Measurements from ENCODE around the gene KIF5A. TPM values are rescaled to one million over a fixed set of nuclear protein-coding genes. Genes with fewer than 3 reads are reported as not detected.
A peak's percentile ranks its signal among the peaks of the same experiment; 100 is the strongest.

KIF5A gene
- total and polyA plus RNA-seq, 8 donors: 0.38 to 6.5 (median 5.3) TPM

DNA sequence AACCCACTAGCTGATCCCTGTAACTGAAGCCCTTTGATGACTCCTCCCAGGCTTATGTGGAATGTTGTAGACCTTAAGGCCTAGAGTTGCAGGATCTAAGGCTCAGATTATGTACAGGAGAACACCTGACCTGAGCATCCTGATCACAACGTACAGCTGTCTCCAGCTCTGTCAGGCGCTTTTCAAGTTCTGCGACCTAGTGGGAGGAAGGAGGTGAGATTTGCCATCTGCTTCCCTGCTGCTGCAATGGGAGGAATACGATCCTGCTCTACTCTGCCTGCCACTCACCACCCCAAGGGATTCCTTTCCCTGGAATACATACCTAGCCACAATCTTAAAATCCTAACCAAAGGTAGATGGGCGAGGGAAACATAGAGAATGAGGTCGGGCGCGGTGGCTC is 16.7 kb upstream of the KIF5A start:
- H3K27ac ChIP-seq: no peak overlapping the region
- peaks cover 0 to 86% of the 10 kb centered on the region in 2 donors for H3K36me3 ChIP-seq
- no peaks in the 10 kb centered on the region for H3K9me3 ChIP-seq
- no peaks in the 10 kb centered on the region for H3K27me3 ChIP-seq
- no peak overlapping the region for H3K4me3 ChIP-seq
- intact Hi-C loops (cut with DNase I): no loop called here
- DNase-seq: no peak
- TF ChIP-seq, protein P1, sequence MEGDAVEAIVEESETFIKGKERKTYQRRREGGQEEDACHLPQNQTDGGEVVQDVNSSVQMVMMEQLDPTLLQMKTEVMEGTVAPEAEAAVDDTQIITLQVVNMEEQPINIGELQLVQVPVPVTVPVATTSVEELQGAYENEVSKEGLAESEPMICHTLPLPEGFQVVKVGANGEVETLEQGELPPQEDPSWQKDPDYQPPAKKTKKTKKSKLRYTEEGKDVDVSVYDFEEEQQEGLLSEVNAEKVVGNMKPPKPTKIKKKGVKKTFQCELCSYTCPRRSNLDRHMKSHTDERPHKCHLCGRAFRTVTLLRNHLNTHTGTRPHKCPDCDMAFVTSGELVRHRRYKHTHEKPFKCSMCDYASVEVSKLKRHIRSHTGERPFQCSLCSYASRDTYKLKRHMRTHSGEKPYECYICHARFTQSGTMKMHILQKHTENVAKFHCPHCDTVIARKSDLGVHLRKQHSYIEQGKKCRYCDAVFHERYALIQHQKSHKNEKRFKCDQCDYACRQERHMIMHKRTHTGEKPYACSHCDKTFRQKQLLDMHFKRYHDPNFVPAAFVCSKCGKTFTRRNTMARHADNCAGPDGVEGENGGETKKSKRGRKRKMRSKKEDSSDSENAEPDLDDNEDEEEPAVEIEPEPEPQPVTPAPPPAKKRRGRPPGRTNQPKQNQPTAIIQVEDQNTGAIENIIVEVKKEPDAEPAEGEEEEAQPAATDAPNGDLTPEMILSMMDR (IDR thresholded peaks at IDR 0.05): no peak
- no peak for ATAC-seq
- no peaks in the 10 kb centered on the region for H3K4me1 ChIP-seq

DNA sequence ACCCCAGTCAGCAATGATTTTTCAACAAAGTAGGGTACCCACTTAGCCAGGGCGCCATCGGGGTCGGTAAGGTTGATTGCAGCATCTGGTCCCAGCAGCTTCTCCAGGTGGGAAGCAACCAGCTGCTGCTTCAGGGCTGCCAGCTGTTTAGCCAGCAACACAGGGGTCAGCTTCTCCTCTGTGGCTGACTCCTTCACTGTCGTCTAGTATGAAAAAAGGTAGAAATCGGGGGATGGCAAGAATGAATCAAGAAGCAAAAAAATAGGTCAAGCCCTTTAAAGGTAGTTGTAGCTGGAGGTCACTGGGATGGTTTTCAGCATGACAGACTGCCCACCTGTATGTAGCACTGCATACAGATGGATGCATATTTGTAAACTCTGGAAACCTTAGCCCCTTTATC is 15.6 kb upstream of the KIF5A start:
- ATAC-seq: no peak
- TF ChIP-seq, protein P1 (IDR thresholded peaks at IDR 0.05): no peak

DNA sequence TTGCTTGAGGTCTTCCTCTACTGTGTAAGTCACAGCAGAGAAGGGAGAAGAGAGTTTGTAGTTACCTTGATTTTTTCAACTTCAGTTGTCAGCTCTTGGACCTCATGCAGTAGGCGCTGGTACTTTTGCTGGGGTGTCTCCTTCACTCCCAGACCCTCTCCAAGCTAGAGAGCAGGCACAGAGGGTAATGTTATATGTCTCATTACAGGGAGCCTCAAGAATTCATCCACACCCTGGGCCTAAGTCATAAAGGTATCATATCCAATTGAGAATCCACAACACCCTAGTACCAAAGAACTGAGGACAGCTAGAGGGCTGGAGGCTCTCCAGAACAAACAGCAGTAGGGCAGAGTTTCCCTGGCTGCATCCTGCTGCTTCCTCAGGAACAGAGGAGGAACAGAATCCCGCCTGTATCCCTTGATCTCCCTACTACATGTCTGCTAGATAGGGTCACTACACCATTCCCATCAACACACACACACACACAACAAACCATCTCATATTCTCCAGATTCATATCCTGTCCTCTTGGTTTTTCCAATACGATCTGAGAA is 14.8 kb upstream of the KIF5A start:
- H3K36me3 ChIP-seq: peaks cover 0 to 86% of the 10 kb centered on the region in 2 donors
- no peak overlapping the region for H3K4me3 ChIP-seq
- intact Hi-C loops (cut with DNase I): no loop called here
- TF ChIP-seq, protein P1 (IDR thresholded peaks at IDR 0.05): no peak
- DNase-seq (no peak), ATAC-seq (no peak)
- H3K27me3 ChIP-seq: no peaks in the 10 kb centered on the region
- no peaks in the 10 kb centered on the region for H3K9me3 ChIP-seq
- no peaks in the 10 kb centered on the region for H3K4me1 ChIP-seq
- H3K27ac ChIP-seq: no peak overlapping the region

More for the DNA sequence above, 15.6 kb upstream of the KIF5A start:
- Histone ChIP-seq H3K4me3 (no peak overlapping the region), H3K27me3 (no peaks in the 10 kb centered on the region), H3K4me1 (no peaks in the 10 kb centered on the region), H3K9me3 (no peaks in the 10 kb centered on the region), H3K36me3 (peaks cover 0 to 86% of the 10 kb centered on the region in 2 donors), H3K27ac (no peak overlapping the region)
- intact Hi-C loops (cut with DNase I): no loop called here
- DNase-seq: no peak

DNA sequence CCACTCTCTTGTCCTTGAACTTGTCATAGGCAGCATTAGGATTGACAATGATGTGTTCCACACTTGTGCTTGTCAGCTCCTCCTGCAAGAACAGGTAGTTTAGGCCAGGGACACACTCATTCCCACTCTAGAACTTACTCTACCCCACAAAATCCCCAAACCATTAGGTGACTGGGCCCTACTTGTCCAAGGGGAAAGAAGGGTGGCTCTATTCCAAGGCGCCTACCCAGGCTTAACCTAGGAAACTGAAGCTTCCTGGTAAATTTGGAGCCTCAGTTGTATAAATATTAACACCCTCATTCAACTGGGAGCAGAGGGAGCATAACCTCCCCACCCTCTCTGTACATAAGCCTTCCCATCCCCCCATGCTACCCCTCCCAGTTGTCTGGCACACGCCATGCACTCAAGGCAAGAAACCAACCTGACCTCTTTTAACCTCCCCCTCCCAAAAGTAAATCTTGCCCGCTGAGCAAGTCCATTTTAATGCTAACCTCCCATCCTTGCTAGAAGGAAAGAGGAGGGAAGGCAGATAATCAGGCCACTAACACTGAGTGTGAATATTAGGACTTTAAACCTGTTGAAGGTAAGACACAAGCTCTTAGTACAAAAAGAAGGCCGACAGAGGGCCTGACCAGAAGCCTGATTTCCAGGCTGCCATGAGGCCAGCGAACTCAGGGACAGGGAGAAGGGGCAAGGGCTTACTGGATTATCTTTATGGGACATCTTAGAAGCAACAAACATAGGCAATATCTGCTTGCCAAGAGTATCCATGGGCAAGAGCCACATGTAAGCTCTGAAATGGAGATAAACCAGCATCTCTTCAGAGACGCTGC is 13.9 kb upstream of the KIF5A start:
- Histone ChIP-seq H3K27me3 (no peaks in the 10 kb centered on the region), H3K4me1 (peaks cover 0 to 1% of the 10 kb centered on the region in 2 donors), H3K4me3 (no peak overlapping the region), H3K27ac (no peak overlapping the region), H3K9me3 (no peaks in the 10 kb centered on the region), H3K36me3 (peaks cover 0 to 84% of the 10 kb centered on the region in 2 donors)
- TF ChIP-seq, protein P1 (IDR thresholded peaks at IDR 0.05): no peak
- intact Hi-C loops (cut with DNase I): no loop called here
- peak; percentile 44 for ATAC-seq
- no peak for DNase-seq

DNA sequence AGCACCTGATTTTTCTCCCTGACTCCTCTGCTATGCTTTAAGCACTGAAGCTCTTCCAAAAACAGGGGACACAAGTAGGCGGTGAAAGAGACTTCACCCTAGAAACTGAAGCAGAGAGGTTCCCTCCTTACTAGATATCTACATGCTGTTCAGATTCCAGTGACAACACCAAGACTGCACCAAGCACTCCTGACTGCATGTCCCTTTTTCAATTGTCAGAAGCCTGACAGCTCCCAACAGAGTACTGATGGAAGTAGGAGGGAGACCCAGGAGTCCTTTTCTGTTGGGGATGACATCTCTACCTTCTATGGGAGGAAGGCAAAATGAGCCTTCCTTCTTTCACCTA is 13.3 kb upstream of the KIF5A start:
- H3K27ac ChIP-seq: no peak overlapping the region
- peaks cover 0 to 6% of the 10 kb centered on the region in 2 donors for H3K4me1 ChIP-seq
- H3K27me3 ChIP-seq: no peaks in the 10 kb centered on the region
- no peaks in the 10 kb centered on the region for H3K9me3 ChIP-seq
- ATAC-seq (no peak), DNase-seq (no peak)
- intact Hi-C loops (cut with DNase I): no loop called here
- TF ChIP-seq, protein P1 (IDR thresholded peaks at IDR 0.05): no peak
- peaks cover 0 to 84% of the 10 kb centered on the region in 2 donors for H3K36me3 ChIP-seq
- no peak overlapping the region for H3K4me3 ChIP-seq
